ENCODE results near the gene ACP6.

Gene ACP6

DNA sequence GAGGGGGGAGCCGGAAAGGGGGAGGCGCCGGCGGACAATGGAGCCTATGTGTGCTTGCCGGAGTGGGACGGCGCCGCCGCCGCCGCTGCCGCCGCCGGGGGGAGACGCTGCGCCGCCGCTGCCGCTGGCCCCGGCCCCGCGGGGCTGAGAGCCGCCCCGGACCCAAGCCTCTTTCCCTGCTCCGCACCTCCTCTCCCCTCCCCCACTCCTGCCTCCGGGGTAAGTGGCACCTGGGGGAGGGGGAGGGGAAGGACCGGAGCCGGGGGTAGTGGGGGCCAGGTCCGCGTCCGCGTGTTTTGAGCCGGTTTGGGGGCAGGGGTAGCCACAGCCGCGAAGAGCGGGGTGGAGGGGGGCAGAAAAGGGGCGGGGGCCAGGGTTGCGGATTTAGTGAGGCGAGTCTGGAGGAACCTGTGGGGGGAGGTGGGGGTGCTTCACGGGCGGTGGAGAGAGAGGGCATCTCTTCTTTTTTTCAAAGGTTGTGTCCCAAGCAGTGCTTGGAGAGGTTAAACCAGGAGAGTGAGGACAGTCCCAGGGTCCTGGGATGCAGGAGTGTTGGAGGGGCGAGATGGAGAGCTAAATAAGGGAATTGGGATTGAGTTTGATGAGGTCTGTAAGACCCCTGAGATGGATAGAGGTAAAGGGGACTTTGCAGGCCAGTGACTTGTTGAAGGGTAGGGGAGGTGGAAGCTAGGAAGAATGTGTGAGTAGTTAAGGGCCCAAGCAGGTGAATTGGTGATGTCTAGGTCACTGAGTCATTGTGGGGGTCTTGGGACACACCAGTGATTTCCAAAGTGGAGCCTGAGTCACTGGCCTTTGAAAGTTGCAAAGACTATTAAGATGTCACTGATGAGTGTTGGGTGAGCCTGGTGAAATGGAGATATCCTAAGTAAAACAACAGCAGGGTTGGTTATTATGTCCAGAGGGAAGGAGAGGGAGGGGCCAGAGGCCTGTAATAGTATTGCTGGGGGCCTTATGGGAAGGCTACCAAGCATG, 69.9 kb downstream of the ACP6 start:
- Mint-ChIP-seq H3K9me3 (no peaks in the 10 kb centered on the region), H3K4me1 (ENCODE audit: low read depth) (peaks cover 33% of the 10 kb centered on the region)

DNA sequence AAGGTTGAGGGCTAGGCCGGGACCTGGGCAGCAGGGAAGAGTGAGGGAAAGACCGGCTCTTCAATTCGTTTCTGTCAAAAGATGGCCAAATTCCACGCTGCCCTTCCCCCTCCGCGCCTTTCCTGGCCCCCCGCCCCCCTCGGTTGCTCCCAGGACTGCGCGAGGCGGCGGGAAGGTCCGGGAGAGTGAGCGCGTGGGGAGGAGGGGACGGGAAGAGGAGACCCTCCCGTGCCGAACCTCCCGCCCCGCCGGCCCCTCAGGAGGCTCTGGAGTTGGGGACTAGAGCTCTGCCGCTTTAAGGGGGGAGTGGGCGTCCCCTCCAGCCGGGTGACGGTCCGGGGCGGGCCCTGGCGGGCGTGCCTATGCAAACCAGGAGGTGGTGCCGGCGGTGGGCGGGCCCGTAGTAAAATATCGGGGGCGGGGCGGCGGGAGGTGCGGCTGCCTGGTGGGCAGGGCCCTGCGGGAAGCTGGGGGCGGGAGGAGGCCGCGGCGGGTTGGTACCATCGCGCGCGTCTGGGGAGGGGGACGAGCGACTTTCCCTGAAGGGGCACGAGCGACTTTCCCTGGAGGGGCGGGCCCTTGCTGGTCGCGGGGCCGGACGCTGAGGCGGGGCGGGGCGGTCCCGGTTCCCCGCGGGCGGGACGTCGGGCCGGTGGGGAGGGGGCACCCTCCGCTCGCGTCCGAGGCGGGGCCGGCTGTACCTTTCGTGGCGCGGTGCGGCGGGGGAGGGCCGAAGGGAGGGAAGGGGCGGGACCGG, 70.8 kb downstream of the ACP6 start:
- peak overlapping the region; percentile 87 for H3K27ac Mint-ChIP-seq
- peak; percentile 91 for DNase-seq (ENCODE audit: low spot score)
- no peaks in the 10 kb centered on the region for H3K9me3 Mint-ChIP-seq
- H3K4me3 Mint-ChIP-seq, result peak overlapping the region; percentile 88
- peaks cover 29% of the 10 kb centered on the region for H3K4me1 Mint-ChIP-seq (ENCODE audit: low read depth)
- peaks cover 11% of the 10 kb centered on the region for H3K27me3 Mint-ChIP-seq (ENCODE audit: low read depth)
- H3K36me3 Mint-ChIP-seq (ENCODE audit: low read depth), result peaks cover 10% of the 10 kb centered on the region

More for the DNA sequence above, 69.9 kb downstream of the ACP6 start:
- DNase-seq (ENCODE audit: low spot score), result peak; percentile 29
- Mint-ChIP-seq H3K4me3 (peak overlapping the region; percentile 95), H3K36me3 (ENCODE audit: low read depth) (peaks cover 18% of the 10 kb centered on the region), H3K27ac (peak overlapping the region; percentile 85), H3K27me3 (ENCODE audit: low read depth) (peaks cover 11% of the 10 kb centered on the region)

GRCh38 chr1:147598621-147599361, 71.5 kb downstream of the ACP6 start:
- H3K9me3 Mint-ChIP-seq, result no peaks in the 10 kb centered on the region

GRCh38 chr1:147597010-147597409, 73.3 kb downstream of the ACP6 start:
- Mint-ChIP-seq H3K27ac (no peak overlapping the region), H3K4me3 (no peak overlapping the region), H3K27me3 (ENCODE audit: low read depth) (peaks cover 11% of the 10 kb centered on the region), H3K4me1 (ENCODE audit: low read depth) (peaks cover 21% of the 10 kb centered on the region), H3K36me3 (ENCODE audit: low read depth) (peaks cover 4% of the 10 kb centered on the region), H3K9me3 (no peaks in the 10 kb centered on the region)
- DNase-seq (ENCODE audit: low spot score), result no peak

More at GRCh38 chr1:147598621-147599361, 71.5 kb downstream of the ACP6 start:
- peaks cover 28% of the 10 kb centered on the region for H3K4me1 Mint-ChIP-seq (ENCODE audit: low read depth)
- H3K4me3 Mint-ChIP-seq, result peak overlapping the region; percentile 88
- H3K36me3 Mint-ChIP-seq (ENCODE audit: low read depth), result peaks cover 8% of the 10 kb centered on the region
- peak; percentile 29 for DNase-seq (ENCODE audit: low spot score)
- H3K27ac Mint-ChIP-seq, result peak overlapping the region; percentile 87
- peaks cover 11% of the 10 kb centered on the region for H3K27me3 Mint-ChIP-seq (ENCODE audit: low read depth)

Measured in T-helper 2 cell treated with Interferon-gamma antibody and Interleukin-4, amounts not matched to agents 5 μg/mL and 100 μg/mL, for 36 hours (primary cell).